ENCODE results near the gene C16orf86. TPM values are rescaled to one million over a fixed set of nuclear protein-coding genes. Genes with fewer than 3 reads are reported as not detected.

C16orf86 gene
- total RNA-seq, 4 donors from 2014 or later, result 5.1 to 8.5 (median 7.3) TPM

- ATAC-seq (no peak), DNase-seq (no peak)
- intact Hi-C loops (cut with DNase I; ENCODE audit: low total_unique reads) (no loop called here), in situ Hi-C loops (cut with MboI; ENCODE audit: low sequenced_read_pairs in 4 of 4) (loop anchor here in 1 of 4 donors (25.0 kb wide), 1 partner anchor 340 kb away; no protein-coding TSS in a partner anchor)
- Histone ChIP-seq H3K27me3 (no peaks in the 10 kb centered on the region), H3K27ac (no peak overlapping the region), H3K36me3 (no peaks in the 10 kb centered on the region), H3K4me1 (peaks cover 0 to 8% of the 10 kb centered on the region in 2 donors), H3K4me3 (no peak overlapping the region), H3K9me3 (no peaks in the 10 kb centered on the region)
- TF ChIP-seq CTCF (IDR thresholded peaks at IDR 0.05 in 4 of 5, conservative IDR thresholded peaks at IDR 0.05 in 1 of 5), result no peak
- TF ChIP-seq POLR2A (IDR thresholded peaks at IDR 0.05), result no peak
Measured at GRCh38 chr16:67697422-67698185, 31.0 kb downstream of the C16orf86 start.

GRCh38 chr16:67699265-67699664, 32.7 kb downstream of the C16orf86 start:
- ATAC-seq, result no peak
- in situ Hi-C loops (cut with MboI; ENCODE audit: low sequenced_read_pairs in 4 of 4), result loop anchor here in 1 of 4 donors (25.0 kb wide), 1 partner anchor 338 kb away; no protein-coding TSS in a partner anchor

GRCh38 chr16:67701420-67701819, 34.8 kb downstream of the C16orf86 start:
- peak overlapping the region in 2 of 4 donors; percentile 51 to 76 for H3K27ac ChIP-seq
- no peak overlapping the region for H3K4me3 ChIP-seq
- intact Hi-C loops (cut with DNase I; ENCODE audit: low total_unique reads) (no loop called here), in situ Hi-C loops (cut with MboI; ENCODE audit: low sequenced_read_pairs in 4 of 4) (no loop called here)
- no peak for ATAC-seq
- no peaks in the 10 kb centered on the region for H3K36me3 ChIP-seq
- no peak for TF ChIP-seq POLR2A (IDR thresholded peaks at IDR 0.05)
- TF ChIP-seq CTCF (IDR thresholded peaks at IDR 0.05 in 4 of 5, conservative IDR thresholded peaks at IDR 0.05 in 1 of 5), result no peak
- no peak for DNase-seq
- H3K4me1 ChIP-seq, result peaks cover 26 to 34% of the 10 kb centered on the region in 2 donors
- H3K9me3 ChIP-seq, result no peaks in the 10 kb centered on the region
- no peaks in the 10 kb centered on the region for H3K27me3 ChIP-seq

More at GRCh38 chr16:67699265-67699664, 32.7 kb downstream of the C16orf86 start:
- Histone ChIP-seq H3K27ac (no peak overlapping the region), H3K4me3 (no peak overlapping the region), H3K36me3 (no peaks in the 10 kb centered on the region), H3K4me1 (peaks cover 15 to 23% of the 10 kb centered on the region in 2 donors), H3K9me3 (no peaks in the 10 kb centered on the region), H3K27me3 (no peaks in the 10 kb centered on the region)
- TF ChIP-seq POLR2A (IDR thresholded peaks at IDR 0.05) (no peak), CTCF (IDR thresholded peaks at IDR 0.05 in 4 of 5, conservative IDR thresholded peaks at IDR 0.05 in 1 of 5) (no peak)
- no peak for DNase-seq
- intact Hi-C loops (cut with DNase I; ENCODE audit: low total_unique reads), result no loop called here

GRCh38 chr16:67702130-67702529, 35.5 kb downstream of the C16orf86 start:
- ATAC-seq (peak; percentile 41 to 58), DNase-seq (peak in 1 of 2 donors; percentile 20)
- H3K27me3 ChIP-seq, result no peaks in the 10 kb centered on the region
- H3K4me1 ChIP-seq, result peaks cover 26 to 35% of the 10 kb centered on the region in 2 donors
- intact Hi-C loops (cut with DNase I; ENCODE audit: low total_unique reads), result no loop called here
- in situ Hi-C loops (cut with MboI; ENCODE audit: low sequenced_read_pairs in 4 of 4), result no loop called here
- no peak overlapping the region for H3K4me3 ChIP-seq
- H3K27ac ChIP-seq, result peak overlapping the region; percentile 13 to 76 (median 50)
- H3K9me3 ChIP-seq, result no peaks in the 10 kb centered on the region
- H3K36me3 ChIP-seq, result no peaks in the 10 kb centered on the region
- peak; percentile 11 to 47 for TF ChIP-seq POLR2A (IDR thresholded peaks at IDR 0.05)
- TF ChIP-seq CTCF (IDR thresholded peaks at IDR 0.05 in 4 of 5, conservative IDR thresholded peaks at IDR 0.05 in 1 of 5), result no peak
